Common myeloid progenitor, CD34-positive (primary cell): Measurements from ENCODE around the gene KCNQ4.

Experiments used
- CTCF ChIA-PET: fragments of 350-600 bp; sonication (Branson Sonifier 250); formaldehyde crosslinking; loops from one replicate; lab custom pipeline; 2021; ENCODE audit warnings: antibody characterized with exemption; lab: Charles Lee
- POLR2A ChIA-PET: fragments of 350-600 bp; sonication (Branson Sonifier 250); formaldehyde crosslinking; loops from one replicate; lab custom pipeline; 2021; ENCODE audit warnings: antibody characterized with exemption; lab: Charles Lee
- DNase-seq, 3 donors: peaks; one replicate each; pipeline versions ENCODE4 v3.0.0 to v3.0.0-alpha.2; 2013
- H3K27ac ChIP-seq, 2 experiments: 1 replicate in 1 of 2; 2 replicates in 1 of 2; pipeline ENCODE4 v1.7.0; 2013; ENCODE audit warnings: inconsistent platforms in 2 of 2, low read length in 2 of 2, mild to moderate bottlenecking in 2 of 2, low read depth in 1 of 2, moderate library complexity in 1 of 2; ENCODE audit not compliant: severe bottlenecking in 2 of 2, insufficient read depth in 1 of 2, poor library complexity in 1 of 2
- H3K27me3 ChIP-seq, 5 experiments: replicated peaks in 2 of 5; 1 replicate in 3 of 5; 2 replicates in 2 of 5; pipeline versions ENCODE4 v1.6.1 to v1.7.0; 2013; ENCODE audit warnings: low read length in 4 of 5, mild to moderate bottlenecking in 2 of 5, moderate library complexity in 2 of 5, inconsistent platforms in 1 of 5; ENCODE audit not compliant: insufficient read depth in 5 of 5, control insufficient read depth in 4 of 5
- H3K36me3 ChIP-seq, 4 experiments: 1 replicate in 2 of 4; 2 replicates in 2 of 4; pipeline versions ENCODE4 v1.6.1 to v1.7.0; 2013; ENCODE audit warnings: low read length in 3 of 4, control low read depth in 1 of 4, mild to moderate bottlenecking in 1 of 4; ENCODE audit not compliant: control insufficient read depth in 4 of 4, insufficient read depth in 4 of 4
- H3K4me1 ChIP-seq, 4 experiments: 1 replicate in 3 of 4; 2 replicates in 1 of 4; pipeline versions ENCODE4 v1.6.1 to v1.7.1; 2013; ENCODE audit warnings: low read length in 3 of 4, mild to moderate bottlenecking in 3 of 4, control low read depth in 1 of 4, inconsistent platforms in 1 of 4, moderate library complexity in 1 of 4; ENCODE audit not compliant: control insufficient read depth in 4 of 4, insufficient read depth in 4 of 4; ENCODE audit errors: control extremely low read depth in 1 of 4
- H3K4me3 ChIP-seq, 7 experiments: 1 replicate in 4 of 7; 2 replicates in 3 of 7; pipeline versions ENCODE4 v1.5.1 to v1.7.0; 2013; ENCODE audit warnings: mild to moderate bottlenecking in 7 of 7, low read length in 6 of 7, moderate library complexity in 6 of 7, inconsistent platforms in 2 of 7, low read depth in 2 of 7, control low read depth in 1 of 7; ENCODE audit not compliant: insufficient read depth in 4 of 7, control insufficient read depth in 1 of 7; ENCODE audit errors: extremely low read depth in 1 of 7
- H3K9me3 ChIP-seq, 5 experiments: 1 replicate in 4 of 5; 2 replicates in 1 of 5; pipeline versions ENCODE4 v1.6.1 to v1.7.1; 2013; ENCODE audit warnings: low read length in 4 of 5, mild to moderate bottlenecking in 2 of 5, inconsistent platforms in 1 of 5, low read depth in 1 of 5, moderate library complexity in 1 of 5; ENCODE audit not compliant: control insufficient read depth in 4 of 5, insufficient read depth in 2 of 5; ENCODE audit errors: control extremely low read depth in 1 of 5
- WGBS: methylation state at CpG from one replicate; pipeline ENCODE4 v1.1.5; 2013; ENCODE audit not compliant: insufficient coverage; 5-methylcytosine and 5-hydroxymethylcytosine counted together

The KCNQ4 gene

GRCh38 chr1:40748841-40749718, 34.5 kb upstream of the KCNQ4 start:
- no peaks in the 10 kb centered on the region for H3K4me1 ChIP-seq
- ChIA-PET POLR2A (no interaction called here), CTCF (interaction anchor here (0.7 to 1.5 kb wide), 8 partner anchors 7 to 606 kb away, joined by 3 to 4 read pairs (median 3); no protein-coding TSS in a partner anchor)
- no peak overlapping the region for H3K4me3 ChIP-seq
- DNase-seq, result no peak
- WGBS, result 97% methylated on average over 5 of the region's 5 CpGs
- no peaks in the 10 kb centered on the region for H3K9me3 ChIP-seq
- no peak overlapping the region for H3K27ac ChIP-seq
- no peaks in the 10 kb centered on the region for H3K27me3 ChIP-seq
- H3K36me3 ChIP-seq, result peaks cover 17 to 70% (median 54%) of the 10 kb centered on the region in 4 experiments

- POLR2A ChIA-PET, result no interaction called here
- Histone ChIP-seq H3K4me1 (no peaks in the 10 kb centered on the region), H3K9me3 (no peaks in the 10 kb centered on the region), H3K36me3 (peaks cover 24 to 71% (median 58%) of the 10 kb centered on the region in 4 experiments), H3K27ac (no peak overlapping the region), H3K4me3 (no peak overlapping the region), H3K27me3 (no peaks in the 10 kb centered on the region)
- no peak for DNase-seq
- CTCF ChIA-PET, result interaction anchor here (0.7 to 1.1 kb wide), 4 partner anchors 14 to 606 kb away, joined by 3 to 4 read pairs (median 3); no protein-coding TSS in a partner anchor
- WGBS, result 56% methylated on average over 2 of the region's 3 CpGs
Measured at GRCh38 chr1:40749817-40750216, 33.8 kb upstream of the KCNQ4 start.

- Histone ChIP-seq H3K4me1 (no peaks in the 10 kb centered on the region), H3K9me3 (no peaks in the 10 kb centered on the region)
Measured at GRCh38 chr1:40750451-40750908, 33.1 kb upstream of the KCNQ4 start.

GRCh38 chr1:40751802-40752201, 31.8 kb upstream of the KCNQ4 start:
- H3K9me3 ChIP-seq, result no peaks in the 10 kb centered on the region
- H3K4me1 ChIP-seq, result no peaks in the 10 kb centered on the region
- DNase-seq, result no peak
- WGBS, result no CpG with 5 or more reads among the region's 4 CpGs
- H3K36me3 ChIP-seq, result peaks cover 25 to 86% (median 70%) of the 10 kb centered on the region in 4 experiments
- POLR2A ChIA-PET, result no interaction called here
- no peak overlapping the region for H3K27ac ChIP-seq
- CTCF ChIA-PET, result no interaction called here
- no peak overlapping the region for H3K4me3 ChIP-seq
- no peaks in the 10 kb centered on the region for H3K27me3 ChIP-seq

More at GRCh38 chr1:40750451-40750908, 33.1 kb upstream of the KCNQ4 start:
- POLR2A ChIA-PET, result no interaction called here
- no peak for DNase-seq
- H3K4me3 ChIP-seq, result no peak overlapping the region
- no peaks in the 10 kb centered on the region for H3K27me3 ChIP-seq
- CTCF ChIA-PET, result interaction anchor here (1.0 kb wide), 1 partner anchor 15 kb away, joined by 3 read pairs; no protein-coding TSS in a partner anchor
- H3K27ac ChIP-seq, result no peak overlapping the region
- H3K36me3 ChIP-seq, result peaks cover 24 to 76% (median 61%) of the 10 kb centered on the region in 4 experiments
- no CpG with 5 or more reads among the region's 2 CpGs for WGBS

GRCh38 chr1:40753142-40753882, 30.3 kb upstream of the KCNQ4 start:
- H3K27ac ChIP-seq, result no peak overlapping the region
- no peak overlapping the region for H3K4me3 ChIP-seq
- 100% methylated on average over 3 of the region's 8 CpGs for WGBS
- CTCF ChIA-PET, result interaction anchor here (0.7 to 1.7 kb wide), 2 partner anchors 11 to 198 kb away, joined by 3 to 8 read pairs; no protein-coding TSS in a partner anchor
- no peak for DNase-seq
- H3K36me3 ChIP-seq, result peaks cover 34 to 90% (median 74%) of the 10 kb centered on the region in 4 experiments
- POLR2A ChIA-PET, result no interaction called here
- no peaks in the 10 kb centered on the region for H3K4me1 ChIP-seq
- H3K27me3 ChIP-seq, result no peaks in the 10 kb centered on the region
- no peaks in the 10 kb centered on the region for H3K9me3 ChIP-seq

GRCh38 chr1:40754201-40754600, 29.4 kb upstream of the KCNQ4 start:
- 96% methylated on average over 8 of the region's 8 CpGs for WGBS
- POLR2A ChIA-PET, result no interaction called here

More at GRCh38 chr1:40754201-40754600, 29.4 kb upstream of the KCNQ4 start:
- CTCF ChIA-PET, result interaction anchor here (0.7 to 1.7 kb wide), 5 partner anchors 10 to 197 kb away, joined by 3 to 8 read pairs (median 3); no protein-coding TSS in a partner anchor
- no peaks in the 10 kb centered on the region for H3K4me1 ChIP-seq
- no peaks in the 10 kb centered on the region for H3K9me3 ChIP-seq
- H3K27ac ChIP-seq, result no peak overlapping the region
- H3K4me3 ChIP-seq, result no peak overlapping the region
- no peaks in the 10 kb centered on the region for H3K27me3 ChIP-seq
- DNase-seq, result no peak
- H3K36me3 ChIP-seq, result peaks cover 37 to 90% (median 74%) of the 10 kb centered on the region in 4 experiments
